Natural killer cell (primary cell): Measurements from ENCODE around the gene DKK2. TPM values are rescaled to one million over a fixed set of nuclear protein-coding genes. Genes with fewer than 3 reads are reported as not detected.

ENCODE experiments used
- ATAC-seq, 3 donors: fragments of 150-1000 bp in 2 of 3; fragments of 200-7000 bp in 1 of 3; cut with Tn5 transposase; 1 replicate in 1 of 3; 2 replicates in 2 of 3; pipeline ENCODE4 v1.10.0; 2021; ENCODE audit warnings: mild to moderate bottlenecking in 2 of 3, moderate library complexity in 2 of 3
- DNase-seq, 2 donors: peaks; one replicate each; pipeline versions ENCODE4 v3.0.0 to v3.0.0-alpha.2; 2013 to 2021; ENCODE audit warnings: mixed read lengths in 1 of 2
- H3K27ac ChIP-seq: one replicate; pipeline ENCODE4 v1.5.1; 2013; ENCODE audit warnings: mild to moderate bottlenecking, low read length
- H3K27me3 ChIP-seq: one replicate; pipeline ENCODE4 v1.6.1; 2013; ENCODE audit warnings: low read length; ENCODE audit not compliant: control insufficient read depth, insufficient read depth
- H3K36me3 ChIP-seq: one replicate; pipeline ENCODE4 v1.6.1; 2013; ENCODE audit warnings: low read length; ENCODE audit not compliant: control insufficient read depth, insufficient read depth
- H3K4me1 ChIP-seq: one replicate; pipeline ENCODE4 v1.6.1; 2013; ENCODE audit warnings: low read length; ENCODE audit not compliant: control insufficient read depth, insufficient read depth
- H3K4me3 ChIP-seq: one replicate; pipeline ENCODE4 v1.5.1; 2013; ENCODE audit warnings: low read length
- H3K9me3 ChIP-seq: one replicate; pipeline ENCODE4 v1.6.1; 2013; ENCODE audit warnings: low read length; ENCODE audit not compliant: control insufficient read depth, insufficient read depth
- H3K27ac Mint-ChIP-seq, 2 donors: one replicate each; pipeline ENCODE4 v1.8.0; 2022; ENCODE audit warnings: mild to moderate bottlenecking in 2 of 2, mixed read lengths in 2 of 2, moderate library complexity in 1 of 2
- H3K27me3 Mint-ChIP-seq, 2 donors: one replicate each; pipeline ENCODE4 v1.8.0; 2022; ENCODE audit warnings: low read depth in 2 of 2, mixed read lengths in 2 of 2
- H3K36me3 Mint-ChIP-seq: one replicate; pipeline ENCODE4 v1.8.0; 2022; ENCODE audit warnings: mixed read lengths
- H3K4me1 Mint-ChIP-seq, 2 donors: one replicate each; pipeline ENCODE4 v1.8.0; 2022; ENCODE audit warnings: mixed read lengths in 2 of 2
- H3K4me3 Mint-ChIP-seq: one replicate; pipeline ENCODE4 v1.8.0; 2022; ENCODE audit warnings: mild to moderate bottlenecking, moderate library complexity, mixed read lengths
- H3K9me3 Mint-ChIP-seq, 2 donors: one replicate each; pipeline ENCODE4 v1.8.0; 2022; ENCODE audit warnings: mixed read lengths in 2 of 2
- WGBS: methylation state at CpG from one replicate; pipeline ENCODE4 v1.1.7; 2013; ENCODE audit warnings: missing lambda C conversion rate; ENCODE audit not compliant: insufficient coverage; 5-methylcytosine and 5-hydroxymethylcytosine counted together
- intact Hi-C: fragments of 100-400 bp; cut with micrococcal nuclease; formaldehyde crosslinking; loops from one replicate; pipeline ENCODE4 v1.14.2; 2022
- total RNA-seq, 4 donors: library from RNA; stranded (reverse); fragments of 120-200 nt in 1 of 4; gene quantifications; one replicate each; pipeline versions ENCODE4 v1.2.3 to v1.2.4, GENCODE V29; 2013 to 2022
- TF ChIP-seq, protein P1 (sequence below): fragments of 200-600 bp; IDR thresholded peaks from one replicate; pipeline ENCODE4 v1.8.0; 2022; ENCODE audit warnings: antibody characterized with exemption

DKK2 gene
- total RNA-seq, 3 donors from 2014 or later (not counting 1 experiment from before 2014, with no cell fraction given) = 0.56 to 0.85 TPM; not detected in 1

DNA sequence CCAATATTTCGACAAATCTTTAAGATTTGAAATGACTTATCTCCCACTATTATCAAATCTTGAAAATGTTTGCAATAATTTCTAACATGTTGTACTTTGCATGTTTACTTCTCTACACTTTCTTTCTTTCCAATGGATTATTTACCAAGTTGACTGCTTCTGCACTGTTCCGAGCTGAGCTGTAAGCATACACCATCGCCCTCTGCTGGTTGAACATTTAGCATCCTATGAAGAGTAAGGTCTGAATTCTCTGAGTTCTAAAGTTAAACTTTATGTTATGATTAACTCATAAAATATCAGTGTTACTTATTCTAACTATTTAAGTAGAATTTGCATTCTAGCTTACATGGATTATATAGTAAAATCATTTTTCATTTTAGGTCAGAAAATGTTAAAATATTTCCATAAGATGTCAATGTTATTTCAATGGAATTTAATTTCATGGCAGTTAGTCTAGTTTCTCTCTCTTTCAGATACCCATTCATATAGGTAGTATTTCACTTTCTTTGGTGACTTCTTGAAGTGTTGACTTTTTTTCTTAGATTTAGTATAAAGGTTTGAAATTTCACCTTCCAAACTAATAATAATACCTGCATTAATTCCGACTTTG, 137.4 kb downstream of the DKK2 start:
- Mint-ChIP-seq H3K27ac (no peak overlapping the region), H3K9me3 (peaks cover 5 to 10% of the 10 kb centered on the region in 2 donors), H3K4me1 (no peaks in the 10 kb centered on the region), H3K27me3 (no peaks in the 10 kb centered on the region), H3K4me3 (no peak overlapping the region), H3K36me3 (no peaks in the 10 kb centered on the region)
- H3K36me3 ChIP-seq = no peaks in the 10 kb centered on the region
- H3K27ac ChIP-seq = no peak overlapping the region
- H3K9me3 ChIP-seq = peaks cover 2% of the 10 kb centered on the region
- H3K27me3 ChIP-seq = no peaks in the 10 kb centered on the region
- intact Hi-C loops = no loop called here
- ATAC-seq = no peak
- H3K4me1 ChIP-seq = no peaks in the 10 kb centered on the region
- H3K4me3 ChIP-seq = no peak overlapping the region
- WGBS = 73% methylated on average over 4 of the region's 4 CpGs
- peak in 1 of 2 donors; percentile 15 for DNase-seq
- TF ChIP-seq, protein P1, sequence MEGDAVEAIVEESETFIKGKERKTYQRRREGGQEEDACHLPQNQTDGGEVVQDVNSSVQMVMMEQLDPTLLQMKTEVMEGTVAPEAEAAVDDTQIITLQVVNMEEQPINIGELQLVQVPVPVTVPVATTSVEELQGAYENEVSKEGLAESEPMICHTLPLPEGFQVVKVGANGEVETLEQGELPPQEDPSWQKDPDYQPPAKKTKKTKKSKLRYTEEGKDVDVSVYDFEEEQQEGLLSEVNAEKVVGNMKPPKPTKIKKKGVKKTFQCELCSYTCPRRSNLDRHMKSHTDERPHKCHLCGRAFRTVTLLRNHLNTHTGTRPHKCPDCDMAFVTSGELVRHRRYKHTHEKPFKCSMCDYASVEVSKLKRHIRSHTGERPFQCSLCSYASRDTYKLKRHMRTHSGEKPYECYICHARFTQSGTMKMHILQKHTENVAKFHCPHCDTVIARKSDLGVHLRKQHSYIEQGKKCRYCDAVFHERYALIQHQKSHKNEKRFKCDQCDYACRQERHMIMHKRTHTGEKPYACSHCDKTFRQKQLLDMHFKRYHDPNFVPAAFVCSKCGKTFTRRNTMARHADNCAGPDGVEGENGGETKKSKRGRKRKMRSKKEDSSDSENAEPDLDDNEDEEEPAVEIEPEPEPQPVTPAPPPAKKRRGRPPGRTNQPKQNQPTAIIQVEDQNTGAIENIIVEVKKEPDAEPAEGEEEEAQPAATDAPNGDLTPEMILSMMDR = no peak

DNA sequence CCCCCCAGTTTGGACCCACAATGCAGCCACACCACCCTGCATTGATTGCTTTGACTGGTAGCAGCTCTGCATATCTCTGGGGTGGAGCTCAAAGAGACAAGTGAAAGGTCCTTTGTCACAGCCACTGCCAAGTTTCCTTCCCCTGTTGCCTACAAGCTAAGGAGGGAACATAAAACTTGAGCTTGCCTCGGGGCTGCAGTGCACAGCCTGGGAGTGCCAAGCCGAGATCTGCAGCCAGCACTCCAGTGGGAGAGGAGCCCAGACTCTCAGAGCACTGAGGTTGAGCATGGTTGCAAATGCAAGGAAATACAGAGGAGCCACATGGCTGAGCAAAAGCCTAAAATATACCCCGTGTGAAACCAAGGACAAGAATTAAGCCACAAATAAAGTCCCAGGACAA, 142.2 kb downstream of the DKK2 start:
- ATAC-seq (no peak), DNase-seq (no peak)
- peaks cover 0 to 13% of the 10 kb centered on the region in 2 donors for H3K9me3 Mint-ChIP-seq
- Histone ChIP-seq H3K4me1 (no peaks in the 10 kb centered on the region), H3K27me3 (no peaks in the 10 kb centered on the region), H3K36me3 (no peaks in the 10 kb centered on the region), H3K4me3 (no peak overlapping the region), H3K27ac (no peak overlapping the region), H3K9me3 (peaks cover 4% of the 10 kb centered on the region)
- no peaks in the 10 kb centered on the region for H3K36me3 Mint-ChIP-seq
- 75% methylated on average over 3 of the region's 3 CpGs for WGBS
- no peaks in the 10 kb centered on the region for H3K27me3 Mint-ChIP-seq
- H3K4me1 Mint-ChIP-seq = no peaks in the 10 kb centered on the region
- H3K27ac Mint-ChIP-seq = no peak overlapping the region
- TF ChIP-seq, protein P1 = no peak
- intact Hi-C loops = no loop called here
- H3K4me3 Mint-ChIP-seq = no peak overlapping the region

DNA sequence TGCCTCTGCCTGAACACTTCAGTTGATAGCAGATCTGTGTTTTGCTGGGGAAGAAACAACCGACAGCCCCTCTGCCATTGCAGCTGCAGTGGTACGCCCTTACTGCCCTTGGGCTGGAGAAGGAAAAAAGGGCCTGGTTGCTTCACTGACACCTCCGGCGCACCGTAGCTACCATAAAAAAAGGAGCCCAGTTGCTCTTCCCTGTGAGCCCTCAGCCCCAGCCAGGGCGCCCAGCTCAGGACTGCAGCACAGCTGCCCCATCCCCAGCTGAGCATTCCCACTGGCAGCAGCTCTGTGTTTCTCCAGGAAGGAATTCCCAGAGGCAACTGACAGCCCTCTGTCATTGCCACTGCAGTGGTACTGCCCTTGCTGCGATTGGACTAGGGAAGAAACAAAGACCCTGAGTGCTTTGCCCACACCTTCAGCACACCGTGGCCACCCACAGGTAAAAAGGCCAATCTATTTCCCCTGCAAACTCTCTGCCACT, 142.7 kb downstream of the DKK2 start:
- H3K9me3 Mint-ChIP-seq = peaks cover 0 to 11% of the 10 kb centered on the region in 2 donors
- H3K36me3 Mint-ChIP-seq = no peaks in the 10 kb centered on the region
- H3K4me1 ChIP-seq = no peaks in the 10 kb centered on the region
- WGBS = 86% methylated on average over 8 of the region's 8 CpGs
- H3K4me3 Mint-ChIP-seq = no peak overlapping the region
- H3K27ac ChIP-seq = no peak overlapping the region
- no peaks in the 10 kb centered on the region for H3K27me3 ChIP-seq
- H3K27ac Mint-ChIP-seq = no peak overlapping the region
- intact Hi-C loops = no loop called here
- peaks cover 4% of the 10 kb centered on the region for H3K9me3 ChIP-seq
- no peaks in the 10 kb centered on the region for H3K4me1 Mint-ChIP-seq
- H3K27me3 Mint-ChIP-seq = no peaks in the 10 kb centered on the region
- ATAC-seq = no peak
- H3K36me3 ChIP-seq = no peaks in the 10 kb centered on the region
- H3K4me3 ChIP-seq = no peak overlapping the region
- DNase-seq = no peak
- TF ChIP-seq, protein P1 = no peak

DNA sequence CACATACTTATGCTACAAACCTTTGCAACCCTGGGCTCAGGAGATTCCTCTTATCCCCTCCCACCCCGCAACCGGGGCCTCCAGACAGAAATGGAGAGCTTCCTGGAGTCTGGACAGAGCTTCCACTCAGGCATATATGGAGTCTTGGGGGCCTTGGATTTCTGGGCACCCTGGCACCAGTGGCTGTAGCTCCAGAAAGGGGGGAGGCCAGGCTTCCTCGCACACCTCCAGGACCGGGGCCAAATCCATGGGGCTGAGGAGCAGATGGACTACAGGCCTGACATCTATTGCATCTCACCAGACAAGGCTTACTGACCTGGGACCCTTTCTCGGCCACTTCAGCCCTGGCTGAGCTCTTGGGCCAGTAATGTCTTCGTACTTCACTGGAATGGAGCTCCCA, 143.3 kb downstream of the DKK2 start:
- ATAC-seq (no peak), DNase-seq (no peak)
- WGBS = 89% methylated on average over 6 of the region's 6 CpGs
- H3K36me3 Mint-ChIP-seq = no peaks in the 10 kb centered on the region
- no peaks in the 10 kb centered on the region for H3K4me1 Mint-ChIP-seq
- Histone ChIP-seq H3K4me3 (no peak overlapping the region), H3K4me1 (no peaks in the 10 kb centered on the region), H3K27ac (no peak overlapping the region), H3K27me3 (no peaks in the 10 kb centered on the region), H3K9me3 (peaks cover 4% of the 10 kb centered on the region), H3K36me3 (no peaks in the 10 kb centered on the region)
- H3K4me3 Mint-ChIP-seq = no peak overlapping the region
- no peaks in the 10 kb centered on the region for H3K27me3 Mint-ChIP-seq
- peaks cover 0 to 9% of the 10 kb centered on the region in 2 donors for H3K9me3 Mint-ChIP-seq
- TF ChIP-seq, protein P1 = no peak
- no peak overlapping the region for H3K27ac Mint-ChIP-seq
- intact Hi-C loops = no loop called here
